Osteoblast (primary cell): ENCODE measurements around the gene COL4A1. TPM values are rescaled to one million over a fixed set of nuclear protein-coding genes. Genes with fewer than 3 reads are reported as not detected.
A peak's percentile ranks its signal among the peaks of the same experiment; 100 is the strongest.

Experiments used
- DNase-seq: peaks from one replicate; pipeline ENCODE4 v3.0.0; 2011; ENCODE audit warnings: low spot score, mixed read lengths; ENCODE audit not compliant: insufficient read length; ENCODE audit errors: missing footprints
- H2AFZ ChIP-seq: 2 replicates; pipeline ENCODE4 v1.6.0; 2011; ENCODE audit warnings: mild to moderate bottlenecking, low read length
- H3K27ac ChIP-seq: 2 replicates; pipeline ENCODE4 v1.5.1; 2011; ENCODE audit warnings: mild to moderate bottlenecking, low read depth, low read length, moderate library complexity
- H3K27me3 ChIP-seq: 2 replicates; pipeline ENCODE4 v1.6.0; 2012; ENCODE audit warnings: mild to moderate bottlenecking, control low read depth, inconsistent platforms, low read length, moderate library complexity; ENCODE audit not compliant: insufficient read depth
- H3K36me3 ChIP-seq: 2 replicates; pipeline ENCODE4 v1.5.1; 2011; ENCODE audit warnings: mild to moderate bottlenecking, low read length, control low read depth, moderate library complexity; ENCODE audit not compliant: insufficient read depth
- H3K4me1 ChIP-seq: 2 replicates; pipeline ENCODE4 v1.5.1; 2011; ENCODE audit warnings: mild to moderate bottlenecking, low read length, control low read depth, moderate library complexity; ENCODE audit not compliant: insufficient read depth
- H3K4me2 ChIP-seq: 2 replicates; pipeline ENCODE4 v1.6.0; 2011; ENCODE audit warnings: mild to moderate bottlenecking, low read length; ENCODE audit not compliant: insufficient read depth
- H3K4me3 ChIP-seq: fragments of 200-600 bp; sonication (generic); 3 replicates; pipeline ENCODE4 v1.5.1; 2012; ENCODE audit warnings: mild to moderate bottlenecking, low read length, inconsistent platforms; ENCODE audit not compliant: insufficient read depth
- H3K79me2 ChIP-seq: 2 replicates; pipeline ENCODE4 v1.6.0; 2012; ENCODE audit warnings: mild to moderate bottlenecking, low read length, control low read depth, inconsistent platforms; ENCODE audit not compliant: insufficient read depth
- H3K9me3 ChIP-seq: 2 replicates; pipeline ENCODE4 v1.5.1; 2011; ENCODE audit warnings: low read depth, low read length, control low read depth
- H4K20me1 ChIP-seq: 2 replicates; pipeline ENCODE4 v1.6.0; 2012; ENCODE audit warnings: mild to moderate bottlenecking, low read length, control low read depth; ENCODE audit not compliant: insufficient read depth
- CTCF ChIP-seq: IDR thresholded peaks from 2 replicates; pipeline ENCODE4 v1.5.1; 2011; ENCODE audit warnings: mild to moderate bottlenecking, low read depth, low read length, moderate library complexity; ENCODE audit errors: extremely low read depth
- total RNA-seq: library from RNA; depleted of rRNA; stranded (reverse); fragments of >200 nt; gene quantifications from 2 replicates; pipeline ENCODE4 v1.2.3, GENCODE V29; 2012

The COL4A1 gene
- total RNA-seq, 1 donor, result 412 TPM

- Histone ChIP-seq H3K4me3 (no peak overlapping the region), H3K4me1 (peaks cover 18% of the 10 kb centered on the region), H4K20me1 (peaks cover 4% of the 10 kb centered on the region), H3K9me3 (no peaks in the 10 kb centered on the region), H2AFZ (no peak overlapping the region), H3K36me3 (peaks cover 66% of the 10 kb centered on the region), H3K4me2 (no peak overlapping the region), H3K27ac (no peak overlapping the region), H3K27me3 (no peaks in the 10 kb centered on the region), H3K79me2 (peaks cover 37% of the 10 kb centered on the region)
- no peak for DNase-seq
- no peak for TF ChIP-seq CTCF
Observed at GRCh38 chr13:110240943-110241342, 66.0 kb downstream of the COL4A1 start.

GRCh38 chr13:110240352-110240751 lies 66.6 kb downstream of the COL4A1 start:
- no peak for DNase-seq
- no peak overlapping the region for H3K4me3 ChIP-seq
- peaks cover 4% of the 10 kb centered on the region for H4K20me1 ChIP-seq
- TF ChIP-seq CTCF, result no peak
- no peaks in the 10 kb centered on the region for H3K27me3 ChIP-seq
- H3K4me1 ChIP-seq, result peaks cover 14% of the 10 kb centered on the region
- peaks cover 34% of the 10 kb centered on the region for H3K79me2 ChIP-seq
- peaks cover 66% of the 10 kb centered on the region for H3K36me3 ChIP-seq
- H2AFZ ChIP-seq, result no peak overlapping the region
- H3K27ac ChIP-seq, result no peak overlapping the region
- no peaks in the 10 kb centered on the region for H3K9me3 ChIP-seq
- no peak overlapping the region for H3K4me2 ChIP-seq

DNA sequence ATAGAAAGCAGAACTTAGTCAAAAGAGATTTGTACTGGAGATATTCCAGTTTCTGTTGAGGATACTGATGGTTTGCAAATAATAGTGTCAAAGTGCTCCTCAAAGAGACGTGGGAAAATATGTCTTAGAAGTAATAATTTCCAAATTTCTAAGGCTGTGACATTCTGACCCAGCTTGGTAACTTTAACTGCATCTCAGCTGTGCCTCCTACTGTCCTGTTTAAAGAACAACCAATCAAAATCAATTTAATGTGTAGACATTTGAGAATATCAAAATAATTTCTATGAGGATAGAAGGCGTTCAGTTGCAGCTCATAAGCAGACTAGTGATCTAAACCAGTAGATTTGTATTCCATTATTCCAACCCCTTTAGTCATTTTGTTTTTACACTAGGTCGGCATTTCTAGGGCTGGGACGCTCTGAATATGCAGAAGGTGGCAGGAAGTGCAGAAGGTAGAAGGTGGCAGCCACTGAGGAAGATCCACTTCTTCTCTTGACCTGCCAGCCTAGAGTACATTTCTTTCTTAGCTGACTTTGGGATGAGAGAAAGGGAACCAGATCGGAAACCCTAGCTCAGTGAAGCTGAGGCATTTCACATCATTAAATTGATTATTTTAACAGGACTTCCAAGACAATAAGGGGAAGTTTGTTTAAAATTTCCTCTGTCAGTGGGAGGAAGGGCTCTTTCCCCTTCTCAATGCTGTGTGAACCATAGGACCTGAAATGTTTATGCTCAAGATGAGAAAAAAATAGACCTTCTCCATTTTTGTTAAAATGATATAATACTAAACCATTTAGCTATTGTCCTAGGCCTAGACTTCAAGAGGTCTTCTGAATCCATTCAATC lies 67.5 kb downstream of the COL4A1 start:
- no peaks in the 10 kb centered on the region for H3K9me3 ChIP-seq
- no peak overlapping the region for H3K4me2 ChIP-seq
- peaks cover 6% of the 10 kb centered on the region for H3K4me1 ChIP-seq
- peak; percentile 27 for TF ChIP-seq CTCF
- H2AFZ ChIP-seq, result no peak overlapping the region
- peaks cover 58% of the 10 kb centered on the region for H3K36me3 ChIP-seq
- no peak for DNase-seq
- H3K27me3 ChIP-seq, result no peaks in the 10 kb centered on the region
- H3K4me3 ChIP-seq, result no peak overlapping the region
- H4K20me1 ChIP-seq, result peaks cover 4% of the 10 kb centered on the region
- peaks cover 25% of the 10 kb centered on the region for H3K79me2 ChIP-seq
- no peak overlapping the region for H3K27ac ChIP-seq

- peaks cover 7% of the 10 kb centered on the region for H3K4me1 ChIP-seq
- no peaks in the 10 kb centered on the region for H3K27me3 ChIP-seq
- no peak overlapping the region for H2AFZ ChIP-seq
- H3K4me3 ChIP-seq, result no peak overlapping the region
- no peak overlapping the region for H3K27ac ChIP-seq
- no peak for TF ChIP-seq CTCF
- H3K79me2 ChIP-seq, result peaks cover 18% of the 10 kb centered on the region
- H4K20me1 ChIP-seq, result peaks cover under 1% of the 10 kb centered on the region
- peaks cover 57% of the 10 kb centered on the region for H3K36me3 ChIP-seq
- DNase-seq, result no peak
- H3K4me2 ChIP-seq, result no peak overlapping the region
- H3K9me3 ChIP-seq, result no peaks in the 10 kb centered on the region
Observed at GRCh38 chr13:110238818-110239195, 68.2 kb downstream of the COL4A1 start.
